Measurements from ENCODE around the gene LARP4B. TPM values are rescaled to one million over a fixed set of nuclear protein-coding genes. Genes with fewer than 3 reads are reported as not detected.

The LARP4B gene
- total and polyA plus RNA-seq, 2 donors (not counting 1 experiment from before 2014, with no cell fraction given), result 35.6 to 129 TPM

DNA sequence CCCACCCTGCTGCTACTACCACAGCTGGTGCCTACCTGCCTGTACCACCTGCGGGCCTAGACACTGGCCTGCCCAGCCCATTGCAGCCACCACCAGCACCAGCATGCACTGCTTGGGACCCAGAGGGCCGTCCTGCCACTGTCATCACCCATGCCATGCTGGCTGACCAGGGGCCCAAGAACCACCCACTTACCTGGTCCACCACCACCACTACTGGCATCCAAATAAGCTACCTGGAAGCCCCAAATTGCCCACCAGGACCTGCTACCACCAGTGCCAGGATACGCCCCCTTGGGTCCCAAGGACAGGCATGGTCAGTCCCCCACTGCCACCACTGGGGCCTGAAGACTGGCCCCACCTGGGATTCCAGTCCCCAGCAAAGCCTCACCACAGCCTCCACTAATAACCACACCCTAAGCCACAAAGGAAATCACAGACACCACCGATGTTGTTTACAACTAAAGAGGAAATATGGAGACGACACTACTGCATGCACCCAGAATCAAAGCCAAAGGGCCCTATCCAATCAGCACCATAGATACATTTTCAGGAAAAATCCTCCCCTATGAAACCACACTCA lies 171.5 kb downstream of the LARP4B start:
- WGBS (ENCODE audit: insufficient coverage), result 96% methylated on average over 3 of the region's 5 CpGs
- Histone ChIP-seq H3K4me1 (ENCODE audit: control insufficient read depth in 2 of 2, insufficient read depth in 2 of 2, low read length in 2 of 2) (peaks cover 0 to 8% of the 10 kb centered on the region in 2 donors), H3K27me3 (replicated peaks in 1 of 4; ENCODE audit: control extremely low read depth in 1 of 4, control insufficient read depth in 3 of 4, insufficient read depth in 4 of 4, low read length in 3 of 4) (peaks cover 0 to 5% (median 2%) of the 10 kb centered on the region in 4 experiments), H4K20me1 (ENCODE audit: control insufficient read depth, insufficient read depth, low read length, poor library complexity, severe bottlenecking) (no peaks in the 10 kb centered on the region), H3K27ac (ENCODE audit: low read length in 2 of 2) (no peak overlapping the region), H3K9me3 (ENCODE audit: control extremely low read depth in 1 of 3, control insufficient read depth in 2 of 3, insufficient read depth in 1 of 3, low read length in 2 of 3) (peaks cover 3 to 31% (median 27%) of the 10 kb centered on the region in 3 donors), H3K4me2 (replicated peaks; ENCODE audit: low read depth, low read length, poor library complexity, severe bottlenecking) (no peak overlapping the region), H3K79me2 (ENCODE audit: control insufficient read depth, insufficient read depth, low read length) (no peaks in the 10 kb centered on the region), H2AFZ (ENCODE audit: insufficient read depth, low read depth, low read length, poor library complexity, severe bottlenecking) (no peak overlapping the region), H3K9ac (ENCODE audit: low read length) (no peak overlapping the region), H3K36me3 (replicated peaks in 1 of 2; ENCODE audit: control extremely low read depth in 1 of 2, control insufficient read depth in 1 of 2, extremely low read depth in 1 of 2, insufficient read depth in 2 of 2, low read length in 1 of 2) (no peaks in the 10 kb centered on the region), H3K4me3 (ENCODE audit: control extremely low read depth in 1 of 5, extremely low read depth in 1 of 5, insufficient read depth in 1 of 5, low read depth in 2 of 5, low read length in 4 of 5) (no peak overlapping the region)
- Mint-ChIP-seq H3K9me3 (ENCODE audit: insufficient read depth) (peaks cover 28% of the 10 kb centered on the region), H3K27ac (no peak overlapping the region), H3K27me3 (peaks cover 40% of the 10 kb centered on the region), H3K4me3 (no peak overlapping the region), H3K4me1 (peaks cover 3% of the 10 kb centered on the region)
- ChIA-PET POLR2A (interaction anchor here (0.6 kb wide), 1 partner anchor 53 kb away, joined by 5 read pairs; no protein-coding TSS in a partner anchor), CTCF (no interaction called here)
- no peak for DNase-seq
- intact Hi-C loops (cut with micrococcal nuclease), result no loop called here
- no peak for TF ChIP-seq EZH2 (IDR thresholded peaks at IDR 0.05; ENCODE audit: borderline replicate concordance, insufficient read depth, low read depth, low read length, poor library complexity, severe bottlenecking)
- TF ChIP-seq, protein P1, sequence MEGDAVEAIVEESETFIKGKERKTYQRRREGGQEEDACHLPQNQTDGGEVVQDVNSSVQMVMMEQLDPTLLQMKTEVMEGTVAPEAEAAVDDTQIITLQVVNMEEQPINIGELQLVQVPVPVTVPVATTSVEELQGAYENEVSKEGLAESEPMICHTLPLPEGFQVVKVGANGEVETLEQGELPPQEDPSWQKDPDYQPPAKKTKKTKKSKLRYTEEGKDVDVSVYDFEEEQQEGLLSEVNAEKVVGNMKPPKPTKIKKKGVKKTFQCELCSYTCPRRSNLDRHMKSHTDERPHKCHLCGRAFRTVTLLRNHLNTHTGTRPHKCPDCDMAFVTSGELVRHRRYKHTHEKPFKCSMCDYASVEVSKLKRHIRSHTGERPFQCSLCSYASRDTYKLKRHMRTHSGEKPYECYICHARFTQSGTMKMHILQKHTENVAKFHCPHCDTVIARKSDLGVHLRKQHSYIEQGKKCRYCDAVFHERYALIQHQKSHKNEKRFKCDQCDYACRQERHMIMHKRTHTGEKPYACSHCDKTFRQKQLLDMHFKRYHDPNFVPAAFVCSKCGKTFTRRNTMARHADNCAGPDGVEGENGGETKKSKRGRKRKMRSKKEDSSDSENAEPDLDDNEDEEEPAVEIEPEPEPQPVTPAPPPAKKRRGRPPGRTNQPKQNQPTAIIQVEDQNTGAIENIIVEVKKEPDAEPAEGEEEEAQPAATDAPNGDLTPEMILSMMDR (IDR thresholded peaks at IDR 0.05), result no peak
- no peak for ATAC-seq (ENCODE audit: low read depth)

Other genes with a start within 250 kb of the LARP4B start
- 1.5 and 1.9 TPM in 2 replicates for gene DIP2C, start 242.0 kb downstream of the LARP4B start, total RNA-seq
- gene DIP2C, start 242.0 kb downstream of the LARP4B start, polyA plus RNA-seq, result 1.3 and 2.8 TPM in 2 replicates
- 45.4 and 49.5 TPM in 2 replicates for gene GTPBP4, start 56.7 kb upstream of the LARP4B start, total RNA-seq
- gene GTPBP4, start 56.7 kb upstream of the LARP4B start, polyA plus RNA-seq, result 11.8 and 25.6 TPM in 2 replicates
- gene IDI2, start 94.2 kb upstream of the LARP4B start, total RNA-seq, result not detected in 2 replicates
- gene IDI2, start 94.2 kb upstream of the LARP4B start, polyA plus RNA-seq, result not detected in 2 replicates
- 59.8 and 60.7 TPM in 2 replicates for gene IDI1, start 117.4 kb upstream of the LARP4B start, total RNA-seq
- gene IDI1, start 117.4 kb upstream of the LARP4B start, polyA plus RNA-seq, result 167 and 529 TPM in 2 replicates
- gene WDR37, start 124.7 kb upstream of the LARP4B start, total RNA-seq, result 32.3 and 33.2 TPM in 2 replicates
- gene WDR37, start 124.7 kb upstream of the LARP4B start, polyA plus RNA-seq, result 17.3 and 27.2 TPM in 2 replicates

All from B cell (primary cell).